Fibroblast of peridontal ligament (primary cell): ENCODE data around the gene FYB1.

Experiments
- DNase-seq: peaks from one replicate; pipeline ENCODE4 v3.0.0-alpha.2; 2010; ENCODE audit errors: extremely low read depth

Gene FYB1

DNA sequence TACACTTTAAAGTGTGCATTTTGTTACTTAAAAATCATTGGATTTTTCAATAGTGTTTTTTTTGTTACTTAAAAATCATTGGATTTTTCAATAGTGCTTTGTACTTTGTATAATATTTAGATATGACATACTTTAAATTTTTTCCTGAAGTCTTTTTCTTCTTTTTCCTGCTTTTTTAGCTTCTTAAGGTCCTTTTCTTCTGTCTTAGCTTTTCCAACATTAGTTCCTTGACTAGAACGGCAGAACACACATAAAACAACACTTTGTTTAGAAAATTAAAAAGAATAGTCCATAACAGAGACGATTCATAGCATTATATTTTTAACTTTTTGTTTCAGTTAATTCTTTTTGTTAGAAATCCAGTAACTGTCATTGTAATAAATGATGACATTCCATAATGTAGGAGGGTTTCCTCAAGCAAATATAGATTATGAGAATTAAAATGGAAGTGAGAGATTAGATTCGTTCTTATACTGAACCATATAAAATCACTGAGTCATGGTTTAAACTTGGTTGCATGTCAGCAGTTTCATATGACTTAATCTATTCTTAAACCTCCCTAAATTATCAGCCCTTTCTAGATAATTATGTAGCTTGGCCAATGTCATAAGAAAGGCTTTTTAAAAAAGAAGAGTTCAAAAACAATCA, 99.8 kb downstream of the FYB1 start:
- peak; percentile 43 for DNase-seq

- DNase-seq, result no peak
Observed at GRCh38 chr5:39118638-39119037, 100.7 kb downstream of the FYB1 start.

GRCh38 chr5:39117401-39117800, 102.0 kb downstream of the FYB1 start:
- no peak for DNase-seq

- no peak for DNase-seq
Observed at GRCh38 chr5:39116344-39117170, 102.8 kb downstream of the FYB1 start.

DNA sequence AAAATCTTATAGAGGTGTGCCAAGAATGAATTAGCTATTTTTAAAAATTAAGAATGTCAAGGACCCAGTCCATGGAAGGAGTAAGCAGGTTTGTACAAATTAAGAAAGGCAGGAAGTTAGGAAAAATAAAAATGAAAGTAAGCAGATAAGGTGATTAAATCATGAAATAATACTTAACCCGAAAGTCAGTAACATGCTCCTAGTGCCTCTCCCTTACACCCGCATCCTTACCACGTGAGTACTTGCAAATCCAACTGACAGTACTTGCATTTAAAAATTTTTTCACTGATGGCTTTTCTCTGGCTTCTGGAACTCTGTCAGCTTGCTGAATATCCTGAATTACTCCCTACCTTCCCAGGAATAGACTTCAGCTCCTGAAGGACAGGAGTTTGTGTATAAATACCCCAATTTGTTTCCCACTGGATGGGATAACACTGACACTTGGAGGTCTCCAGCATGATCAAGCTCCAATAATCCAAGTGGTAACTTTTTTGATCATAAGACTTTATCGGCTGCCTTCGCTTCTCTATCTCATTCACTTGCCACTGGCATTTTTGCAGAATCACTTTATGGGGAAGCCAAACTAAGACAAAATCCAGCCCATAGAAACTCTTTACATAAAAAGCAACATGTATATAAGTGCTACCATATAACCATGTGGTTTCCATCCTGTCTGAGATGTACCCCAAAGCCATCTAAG, 103.6 kb downstream of the FYB1 start:
- DNase-seq, result no peak

DNA sequence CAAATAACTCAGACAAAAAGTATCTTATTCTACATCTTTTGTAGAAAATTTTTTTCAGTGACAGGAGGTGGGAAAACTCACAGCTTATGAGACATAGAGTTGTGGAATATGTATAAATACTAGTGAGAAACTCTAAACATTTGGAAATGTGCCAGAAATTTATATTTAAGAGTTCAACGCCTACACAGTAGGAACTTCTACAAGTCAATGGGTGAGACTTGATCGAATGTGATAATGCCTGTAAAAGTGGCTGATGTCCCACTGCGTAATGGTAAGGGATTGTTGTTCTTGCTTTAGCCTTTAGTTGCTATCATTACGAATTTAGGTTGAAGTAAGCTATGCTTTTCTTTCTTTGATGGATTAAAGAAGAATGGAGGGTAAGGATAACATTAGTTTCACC, 105.2 kb downstream of the FYB1 start:
- no peak for DNase-seq

DNA sequence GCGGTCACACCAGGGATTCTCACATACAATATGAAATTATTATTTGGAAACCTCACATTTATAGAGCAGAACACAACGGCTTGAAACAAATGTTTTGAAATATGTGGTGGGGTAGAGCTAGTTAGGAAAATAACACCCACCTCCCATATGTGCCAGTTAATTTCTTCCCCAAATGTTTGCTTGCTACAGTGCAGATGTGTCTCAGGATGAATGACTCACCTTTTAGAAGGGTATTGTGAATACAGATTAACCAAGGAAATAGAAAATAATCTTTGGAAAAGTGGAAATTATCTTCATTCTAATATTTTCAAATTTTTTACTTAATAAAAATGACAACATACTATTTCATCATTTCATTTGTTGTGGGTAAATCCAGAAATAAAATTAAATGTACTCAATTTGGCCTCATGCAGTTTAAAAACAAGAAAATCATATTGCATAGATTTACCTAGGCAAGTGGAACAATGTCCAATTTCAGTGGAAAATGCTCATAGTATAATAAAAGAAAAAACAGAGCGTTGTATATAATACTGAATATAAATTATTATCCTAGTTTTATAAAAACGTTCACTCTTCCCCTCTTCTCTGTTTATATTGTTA, 105.9 kb downstream of the FYB1 start:
- no peak for DNase-seq

- DNase-seq, result no peak
Observed at GRCh38 chr5:39109606-39110005, 109.8 kb downstream of the FYB1 start.

DNA sequence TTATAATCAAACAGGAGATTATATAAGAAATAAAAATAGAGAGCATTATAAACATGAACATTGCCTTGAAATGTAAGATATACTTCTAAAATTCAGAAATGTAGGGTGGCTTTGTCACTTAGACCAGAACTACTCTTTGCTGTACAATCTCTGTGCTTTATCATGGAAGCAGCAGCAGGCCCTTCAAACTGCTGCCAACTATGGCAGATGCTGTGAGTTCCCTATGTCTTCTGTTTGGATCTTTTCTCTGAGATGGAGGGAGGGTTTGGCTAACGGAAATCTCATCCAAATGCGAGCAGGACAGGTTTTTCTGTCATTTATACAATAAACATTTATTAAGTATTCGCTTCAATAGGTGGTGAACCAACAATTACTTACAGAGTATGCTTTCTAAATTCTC, 110.4 kb downstream of the FYB1 start:
- no peak for DNase-seq

DNA sequence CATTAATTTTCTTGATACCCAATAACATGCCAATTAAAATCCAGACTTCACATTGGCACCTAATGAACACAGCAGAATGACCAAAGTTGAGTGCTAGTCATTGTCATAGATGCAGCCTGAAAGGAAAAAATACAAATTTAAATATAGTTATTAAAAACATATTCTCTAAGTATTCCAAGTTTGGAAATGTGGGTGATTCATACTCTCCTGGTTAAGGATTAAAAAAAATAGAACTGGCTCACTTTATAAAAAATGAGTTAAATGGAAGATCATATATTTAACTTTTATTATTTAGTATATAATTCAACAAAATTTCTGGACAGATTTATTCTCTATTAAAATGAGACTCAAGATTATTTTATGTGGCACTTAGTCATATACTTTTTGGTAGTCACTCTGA, 112.0 kb downstream of the FYB1 start:
- DNase-seq, result peak; percentile 56

- peak; percentile 62 for DNase-seq
Observed at GRCh38 chr5:39106322-39106721, 113.0 kb downstream of the FYB1 start.

- DNase-seq, result no peak
Observed at GRCh38 chr5:39104221-39104620, 115.1 kb downstream of the FYB1 start.

DNA sequence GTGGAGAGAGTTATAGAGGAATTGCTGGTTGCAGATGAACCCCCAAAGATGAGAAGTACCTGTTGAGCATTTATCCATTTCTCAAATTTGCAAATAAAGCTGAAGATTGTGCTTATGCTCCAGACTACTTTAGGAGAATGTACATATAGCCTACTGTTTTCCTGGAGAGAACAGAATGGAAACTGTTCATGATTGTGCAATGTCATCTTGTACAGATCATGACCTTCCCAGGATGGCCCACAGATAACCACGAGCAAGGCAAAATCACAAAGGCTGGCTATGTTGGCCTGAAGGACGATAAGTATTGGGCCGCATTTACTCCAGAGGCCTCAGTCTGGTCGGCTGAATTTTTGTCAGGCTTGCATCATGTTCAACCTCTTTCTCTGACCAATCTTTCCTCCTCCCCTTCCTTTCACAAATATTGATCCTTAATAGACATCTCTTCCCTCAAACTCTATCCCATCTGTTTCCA, 116.6 kb downstream of the FYB1 start:
- peak; percentile 35 for DNase-seq

DNA sequence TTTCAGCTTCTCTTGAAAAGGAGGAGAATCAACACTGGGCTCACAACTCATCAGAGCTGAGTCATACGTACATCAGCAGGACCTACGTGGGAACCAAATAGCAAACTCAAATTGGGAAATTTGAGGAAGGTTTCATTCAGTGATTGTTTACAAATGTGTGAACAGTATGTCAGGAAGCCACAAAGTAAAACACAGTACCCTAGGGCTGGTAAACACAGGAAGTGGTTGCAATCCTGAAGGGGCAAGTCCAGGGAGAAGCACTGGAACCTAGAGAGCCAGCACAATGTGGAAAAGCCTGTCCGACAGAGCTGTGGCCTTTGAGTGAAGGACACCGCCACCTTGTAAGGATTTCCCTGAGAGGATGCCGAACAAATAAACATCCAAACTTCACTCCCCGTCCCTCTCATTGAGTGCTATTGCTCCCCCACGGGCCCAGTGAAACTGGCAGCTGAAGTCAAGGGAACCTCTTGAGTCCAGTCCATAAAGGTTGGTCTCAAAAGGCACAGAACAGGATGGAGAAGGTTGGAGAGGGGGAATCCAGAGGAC, 118.4 kb downstream of the FYB1 start:
- DNase-seq, result peak; percentile 99

DNA sequence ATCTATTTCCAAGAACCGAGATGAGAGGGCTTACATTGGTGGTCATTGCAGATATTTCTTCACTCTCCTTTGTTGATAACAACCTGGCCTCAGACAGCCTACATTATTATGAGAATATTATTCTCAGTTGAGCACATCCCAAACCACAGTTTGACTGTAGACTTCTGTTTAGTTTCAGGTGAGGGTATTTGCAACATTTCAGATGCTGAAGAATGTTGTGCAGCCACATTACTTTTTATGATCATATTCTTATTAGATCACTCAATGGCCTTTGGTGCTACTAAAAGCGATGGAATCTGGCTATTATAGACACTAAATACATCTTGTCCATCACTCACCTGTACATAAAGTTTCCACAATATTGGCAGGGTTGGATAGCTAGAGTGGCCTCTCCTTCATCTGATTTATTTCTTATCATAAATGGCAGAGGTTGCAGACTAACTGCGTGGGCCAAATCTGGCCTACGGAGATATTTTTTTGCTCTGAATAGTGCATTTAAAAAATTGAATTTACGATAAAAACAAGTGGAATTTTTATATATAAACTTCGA, 119.0 kb downstream of the FYB1 start:
- DNase-seq, result no peak

DNA sequence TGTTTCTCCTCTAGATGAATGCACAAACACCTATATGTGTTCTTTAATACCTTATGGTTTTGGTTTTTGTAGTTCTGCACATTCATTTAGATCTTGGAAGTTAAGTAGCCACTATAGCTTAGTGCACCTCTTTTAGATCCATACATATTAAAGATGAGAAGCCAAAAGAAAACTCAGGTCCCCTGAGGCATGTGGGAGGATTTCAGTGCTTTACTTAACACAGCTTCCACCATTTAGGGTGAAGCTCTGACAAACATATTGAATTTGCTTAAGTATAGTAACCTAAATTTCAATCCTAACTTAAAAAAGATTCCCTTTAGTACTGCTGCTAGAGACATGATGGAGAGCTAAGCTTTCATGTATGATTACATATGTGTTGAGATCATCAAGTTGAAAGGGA, 119.5 kb downstream of the FYB1 start:
- no peak for DNase-seq

- DNase-seq, result no peak
Observed at GRCh38 chr5:39093352-39093751, 126.0 kb downstream of the FYB1 start.

GRCh38 chr5:39092581-39093351, 126.6 kb downstream of the FYB1 start:
- no peak for DNase-seq

- DNase-seq, result no peak
Observed at GRCh38 chr5:39091940-39092580, 127.3 kb downstream of the FYB1 start.

DNA sequence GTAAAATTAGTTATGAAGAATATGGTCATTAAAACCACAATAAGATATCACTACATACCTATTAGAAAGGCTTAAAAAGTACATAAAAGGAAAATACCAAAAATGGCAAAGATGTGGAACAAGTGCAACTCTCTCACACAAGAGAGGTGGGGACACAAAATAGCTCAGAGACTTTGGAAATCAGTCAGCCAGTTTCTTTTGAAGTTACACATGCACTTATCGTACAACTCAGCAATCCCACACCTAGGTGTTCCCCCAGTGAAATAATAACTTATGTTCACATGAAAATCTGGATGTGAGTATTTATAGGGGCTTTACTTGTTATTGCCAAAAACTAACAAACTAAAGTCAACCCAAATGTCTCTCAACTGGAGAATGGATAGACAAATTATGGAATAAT, 135.4 kb downstream of the FYB1 start:
- no peak for DNase-seq
